Activated CD4-positive, alpha-beta T cell treated with anti-CD3 and anti-CD28 coated beads, Interleukin-2, amount 50 U/mL, for 1 hour (primary cell): ENCODE data around the gene BLTP3B.

ENCODE experiments used
- DNase-seq: peaks from one replicate; pipeline ENCODE4 v3.0.0-alpha.2; 2020

BLTP3B gene

GRCh38 chr12:100106861-100107260 lies 35.8 kb downstream of the BLTP3B start:
- DNase-seq = no peak

- DNase-seq = no peak
Observed at GRCh38 chr12:100105661-100106060, 37.0 kb downstream of the BLTP3B start.

- no peak for DNase-seq
Observed at GRCh38 chr12:100101000-100101399, 41.7 kb downstream of the BLTP3B start.
